C4-2B (cell line): ENCODE measurements around the gene BAG3.

Source experiments
- H3K27ac ChIP-seq: fragments of 450-650 bp; 2 replicates; pipeline ENCODE4 v1.5.1; 2017
- CTCF ChIP-seq: fragments of 450-650 bp; conservative IDR thresholded peaks from 2 replicates; pipeline ENCODE4 v1.5.1; 2017; ENCODE audit warnings: mild to moderate bottlenecking
- ZFX ChIP-seq: fragments of 450-650 bp; IDR thresholded peaks from 2 replicates; pipeline ENCODE4 v1.6.1; 2017

The BAG3 gene

GRCh38 chr10:119725828-119726675 is 74.9 kb downstream of the BAG3 start, which contains the start of gene INPP5F:
INPP5F (plus strand) TSS chr10:119726050; CDS start chr10:119726263, 213 bp downstream.
- peak within 1 kb of the TSS; percentile 79 for H3K27ac ChIP-seq
- TF ChIP-seq CTCF (peak; percentile 24), ZFX (peak; percentile 51)

- H3K27ac ChIP-seq, result peak overlapping the region; percentile 79
- TF ChIP-seq ZFX (peak; percentile 14; the same call in 1 of the 2 replicates), CTCF (no peak)
Measured at GRCh38 chr10:119726676-119727261, 75.6 kb downstream of the BAG3 start.
